ENCODE data around the gene TWNK.

DNA sequence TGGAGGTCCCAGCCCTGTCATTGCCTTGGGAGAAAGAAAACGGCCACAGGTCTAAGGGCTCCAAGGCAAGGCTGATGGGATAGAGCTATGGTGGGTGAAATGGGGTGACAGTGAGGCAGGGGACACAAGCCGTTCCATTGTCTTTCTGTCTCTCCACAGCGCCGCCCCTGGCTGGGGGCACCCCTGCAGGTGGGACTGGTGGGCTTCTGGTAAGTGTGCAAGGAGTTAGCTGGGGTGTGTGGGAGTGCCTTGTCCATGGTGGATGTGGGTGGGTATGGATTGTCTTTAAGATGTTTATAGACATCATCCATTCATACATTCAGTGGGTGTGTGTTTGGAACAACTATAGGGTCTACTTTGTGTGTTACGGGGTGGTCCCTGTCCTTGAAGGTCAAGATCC lies 51.1 kb downstream of the TWNK start:
- no peak for TF ChIP-seq POLR2A (IDR thresholded peaks at IDR 0.05)
- TF ChIP-seq, protein P1, sequence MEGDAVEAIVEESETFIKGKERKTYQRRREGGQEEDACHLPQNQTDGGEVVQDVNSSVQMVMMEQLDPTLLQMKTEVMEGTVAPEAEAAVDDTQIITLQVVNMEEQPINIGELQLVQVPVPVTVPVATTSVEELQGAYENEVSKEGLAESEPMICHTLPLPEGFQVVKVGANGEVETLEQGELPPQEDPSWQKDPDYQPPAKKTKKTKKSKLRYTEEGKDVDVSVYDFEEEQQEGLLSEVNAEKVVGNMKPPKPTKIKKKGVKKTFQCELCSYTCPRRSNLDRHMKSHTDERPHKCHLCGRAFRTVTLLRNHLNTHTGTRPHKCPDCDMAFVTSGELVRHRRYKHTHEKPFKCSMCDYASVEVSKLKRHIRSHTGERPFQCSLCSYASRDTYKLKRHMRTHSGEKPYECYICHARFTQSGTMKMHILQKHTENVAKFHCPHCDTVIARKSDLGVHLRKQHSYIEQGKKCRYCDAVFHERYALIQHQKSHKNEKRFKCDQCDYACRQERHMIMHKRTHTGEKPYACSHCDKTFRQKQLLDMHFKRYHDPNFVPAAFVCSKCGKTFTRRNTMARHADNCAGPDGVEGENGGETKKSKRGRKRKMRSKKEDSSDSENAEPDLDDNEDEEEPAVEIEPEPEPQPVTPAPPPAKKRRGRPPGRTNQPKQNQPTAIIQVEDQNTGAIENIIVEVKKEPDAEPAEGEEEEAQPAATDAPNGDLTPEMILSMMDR (IDR thresholded peaks at IDR 0.05), result no peak
- TF ChIP-seq POLR2AphosphoS5 (IDR thresholded peaks at IDR 0.05), result no peak

All from gastroesophageal sphincter (tissue), 3 donors.